Fibroblast of skin of scalp (primary cell): ENCODE measurements around the gene LRRC8E.
A peak's percentile ranks its signal among the peaks of the same experiment; 100 is the strongest.
"Not testable (repeated sequence)": the region's sequence is repeated elsewhere in the genome, so short reads cannot be mapped to it uniquely, and the experiment has no call there.

Experiments
- DNase-seq: peaks from one replicate; pipeline ENCODE4 v3.0.0-alpha.2; 2013

The LRRC8E gene

DNA sequence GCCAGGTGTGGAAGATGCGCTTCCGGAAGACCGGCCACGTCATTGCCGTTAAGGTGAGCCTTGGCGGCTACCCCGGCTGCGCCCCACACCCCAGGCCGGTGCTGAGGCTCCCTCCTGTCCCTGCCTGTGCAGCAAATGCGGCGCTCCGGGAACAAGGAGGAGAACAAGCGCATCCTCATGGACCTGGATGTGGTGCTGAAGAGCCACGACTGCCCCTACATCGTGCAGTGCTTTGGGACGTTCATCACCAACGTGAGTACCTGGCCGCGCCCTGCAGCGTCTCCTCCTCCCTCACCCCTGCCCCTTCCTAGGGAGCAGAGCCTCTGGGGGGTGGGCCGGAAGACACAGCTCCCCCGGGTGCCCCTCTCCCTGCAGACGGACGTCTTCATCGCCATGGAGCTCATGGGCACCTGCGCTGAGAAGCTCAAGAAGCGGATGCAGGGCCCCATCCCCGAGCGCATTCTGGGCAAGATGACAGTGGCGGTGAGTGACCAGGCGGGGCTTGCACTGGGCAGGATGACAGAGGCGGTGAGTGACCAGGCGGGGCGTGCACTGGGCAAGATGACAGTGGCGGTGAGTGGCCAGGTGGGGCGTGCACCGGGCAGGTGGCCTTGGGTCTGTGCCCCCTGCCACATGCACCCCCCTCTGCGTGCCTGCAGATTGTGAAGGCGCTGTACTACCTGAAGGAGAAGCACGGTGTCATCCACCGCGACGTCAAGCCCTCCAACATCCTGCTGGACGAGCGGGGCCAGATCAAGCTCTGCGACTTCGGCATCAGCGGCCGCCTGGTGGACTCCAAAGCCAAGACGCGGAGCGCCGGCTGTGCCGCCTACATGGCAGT is 22.2 kb downstream of the LRRC8E start:
- DNase-seq: no peak

DNA sequence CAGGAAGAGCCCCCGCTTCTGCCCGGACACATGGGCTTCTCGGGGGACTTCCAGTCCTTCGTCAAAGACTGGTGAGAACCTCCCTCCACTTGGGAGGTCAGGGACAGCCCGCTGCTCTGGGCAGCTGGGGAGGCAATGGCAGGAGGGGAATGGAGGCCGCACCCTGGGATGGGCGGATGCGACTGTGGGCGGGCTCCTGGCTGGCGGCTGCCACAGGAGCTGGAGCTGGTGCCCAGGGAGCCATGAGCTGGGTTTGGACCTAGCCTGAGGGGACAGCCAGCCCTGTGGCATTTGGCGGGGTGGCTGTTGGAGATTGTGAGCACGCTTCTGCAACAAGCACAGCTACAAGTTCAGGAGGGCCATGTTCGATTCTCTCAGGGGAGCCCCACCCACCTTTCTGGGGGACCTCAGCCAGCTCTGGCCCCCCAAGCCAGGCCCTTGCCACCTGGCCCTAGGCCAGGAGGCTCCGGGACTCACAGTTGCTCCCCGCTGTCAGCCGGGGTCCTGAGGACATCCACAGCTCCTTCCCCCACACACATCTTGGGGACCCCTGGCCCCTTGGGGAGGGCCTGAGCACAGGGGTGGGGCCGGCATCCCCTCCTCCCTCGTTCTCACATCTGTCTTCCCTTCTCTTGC is 23.3 kb downstream of the LRRC8E start:
- DNase-seq: no peak

DNA sequence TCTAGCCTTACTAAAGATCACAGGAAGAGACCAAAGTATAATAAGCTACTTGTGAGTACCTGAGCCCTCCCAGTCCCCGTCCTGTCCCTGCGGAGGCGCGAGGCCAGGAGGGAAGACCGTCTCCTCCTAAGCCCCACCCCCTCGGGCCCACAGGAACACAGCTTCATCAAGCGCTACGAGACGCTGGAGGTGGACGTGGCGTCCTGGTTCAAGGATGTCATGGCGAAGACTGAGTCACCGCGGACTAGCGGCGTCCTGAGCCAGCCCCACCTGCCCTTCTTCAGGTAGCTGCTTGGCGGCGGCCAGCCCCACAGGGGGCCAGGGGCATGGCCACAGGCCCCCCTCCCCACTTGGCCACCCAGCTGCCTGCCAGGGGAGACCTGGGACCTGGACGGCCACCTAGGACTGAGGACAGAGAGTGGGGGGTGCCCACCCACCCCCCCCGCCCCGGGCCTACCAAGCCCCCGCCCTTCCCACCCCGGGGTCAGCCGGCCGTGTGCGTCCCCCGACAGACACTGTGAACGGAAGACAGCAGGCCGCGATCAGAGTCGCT is 23.9 kb downstream of the LRRC8E start:
- DNase-seq: no peak

DNA sequence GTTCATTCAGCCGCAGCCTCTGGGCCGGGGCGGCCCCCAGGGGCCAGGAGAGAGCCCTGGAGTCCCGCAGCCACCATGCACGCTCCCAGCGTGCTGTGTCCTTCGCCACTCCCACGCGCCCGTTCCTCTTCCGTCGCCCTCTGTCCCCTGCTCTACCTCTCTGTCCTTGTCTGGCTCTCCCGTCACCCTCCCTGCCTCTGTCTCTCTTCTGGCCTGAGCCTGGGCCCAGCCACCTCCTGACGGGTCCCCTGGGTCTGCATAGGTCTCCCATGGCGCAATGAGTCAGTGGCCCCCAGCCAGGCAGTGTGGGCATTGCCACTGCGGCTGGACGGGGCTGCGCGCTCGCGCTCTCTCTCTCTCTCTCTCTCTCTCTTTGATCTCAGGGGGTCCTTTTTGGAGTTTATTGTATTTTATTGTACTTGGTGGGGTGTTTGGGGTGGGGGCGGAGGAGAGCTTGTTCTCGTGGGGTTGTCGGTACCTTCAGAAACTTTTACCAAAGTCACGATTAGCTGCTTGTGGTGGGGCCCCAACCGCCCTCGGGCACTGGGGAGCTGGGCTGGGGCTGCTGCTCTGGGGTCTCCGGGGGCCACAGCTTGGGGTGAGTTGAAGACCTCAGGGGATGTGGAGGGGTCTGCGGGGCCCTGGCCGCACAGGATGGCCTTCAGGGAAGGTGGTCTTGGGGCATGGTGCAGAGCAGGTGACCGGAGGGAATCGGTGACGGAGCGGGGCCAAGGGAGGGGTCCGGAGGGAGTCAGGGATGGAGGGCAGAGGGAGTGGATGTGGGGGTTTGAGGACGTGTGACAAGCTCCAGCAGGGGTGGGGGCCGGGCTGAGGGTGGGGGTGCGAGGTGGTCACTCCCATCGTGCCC is 24.6 kb downstream of the LRRC8E start:
- DNase-seq: no peak

DNA sequence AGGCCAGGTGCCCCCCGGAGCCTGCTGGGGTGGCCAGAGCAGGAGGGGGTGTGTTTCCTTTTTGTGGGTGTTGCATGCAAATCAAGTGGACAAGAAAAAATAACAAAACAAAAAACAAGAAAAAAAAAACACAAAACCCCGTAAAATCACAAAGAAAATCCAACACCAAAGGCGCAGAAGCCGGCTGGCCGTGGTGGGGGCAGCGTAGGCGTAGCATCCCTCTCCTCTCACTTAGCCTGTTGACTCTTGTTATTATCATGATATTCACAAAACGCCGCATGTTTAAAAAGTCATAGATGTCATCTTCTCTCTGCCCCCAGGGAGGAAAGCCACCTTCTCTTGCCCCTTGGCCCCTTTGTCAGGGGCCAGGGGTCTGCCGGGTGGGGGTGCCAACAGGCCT is 25.3 kb downstream of the LRRC8E start:
- DNase-seq: no peak

DNA sequence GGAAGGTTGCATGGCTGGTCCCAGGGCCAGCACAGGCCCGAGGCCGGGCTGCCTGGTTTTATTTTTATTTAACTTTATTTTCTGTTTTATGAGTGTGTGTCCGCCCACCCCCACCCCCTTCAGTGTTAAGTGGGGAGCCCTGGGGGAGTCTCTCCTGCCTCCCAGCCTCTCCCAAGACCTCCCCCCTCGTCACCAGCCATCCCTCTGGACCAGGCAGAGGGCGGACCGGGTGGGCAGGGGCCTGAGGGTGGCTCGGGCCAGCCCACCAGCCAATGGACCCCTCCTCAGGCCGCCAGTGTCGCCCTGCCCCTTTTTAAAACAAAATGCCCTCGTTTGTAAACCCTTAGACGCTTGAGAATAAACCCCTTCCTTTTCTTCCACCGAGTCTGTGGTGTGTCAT is 25.8 kb downstream of the LRRC8E start:
- no peak for DNase-seq

DNA sequence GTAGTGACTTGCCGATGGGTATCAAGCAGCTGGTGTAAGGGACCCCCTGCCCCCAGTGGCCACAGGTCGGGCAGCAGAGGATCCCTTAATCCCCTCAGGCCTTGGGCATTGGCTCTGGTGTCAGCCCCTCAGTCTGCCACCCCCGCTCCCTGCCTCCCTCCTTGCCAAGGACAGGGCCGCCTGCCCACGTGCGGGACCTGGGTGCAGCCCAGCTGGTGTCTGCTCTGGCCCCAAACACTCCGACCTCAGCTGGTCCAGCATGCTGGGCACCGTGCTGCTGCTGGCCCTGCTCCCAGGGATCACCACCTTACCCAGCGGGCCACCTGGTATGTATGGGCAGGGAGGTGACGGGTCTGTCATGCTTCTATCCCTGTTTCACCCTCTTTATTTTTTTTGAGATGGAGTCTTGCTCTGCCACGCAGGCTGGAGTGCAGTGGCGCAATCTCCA is 26.3 kb downstream of the LRRC8E start, which contains the start of gene TGFBR3L:
TGFBR3L (plus strand) TSS at position 233 of the 448 bp plus-strand sequence.
- no peak for DNase-seq

DNA sequence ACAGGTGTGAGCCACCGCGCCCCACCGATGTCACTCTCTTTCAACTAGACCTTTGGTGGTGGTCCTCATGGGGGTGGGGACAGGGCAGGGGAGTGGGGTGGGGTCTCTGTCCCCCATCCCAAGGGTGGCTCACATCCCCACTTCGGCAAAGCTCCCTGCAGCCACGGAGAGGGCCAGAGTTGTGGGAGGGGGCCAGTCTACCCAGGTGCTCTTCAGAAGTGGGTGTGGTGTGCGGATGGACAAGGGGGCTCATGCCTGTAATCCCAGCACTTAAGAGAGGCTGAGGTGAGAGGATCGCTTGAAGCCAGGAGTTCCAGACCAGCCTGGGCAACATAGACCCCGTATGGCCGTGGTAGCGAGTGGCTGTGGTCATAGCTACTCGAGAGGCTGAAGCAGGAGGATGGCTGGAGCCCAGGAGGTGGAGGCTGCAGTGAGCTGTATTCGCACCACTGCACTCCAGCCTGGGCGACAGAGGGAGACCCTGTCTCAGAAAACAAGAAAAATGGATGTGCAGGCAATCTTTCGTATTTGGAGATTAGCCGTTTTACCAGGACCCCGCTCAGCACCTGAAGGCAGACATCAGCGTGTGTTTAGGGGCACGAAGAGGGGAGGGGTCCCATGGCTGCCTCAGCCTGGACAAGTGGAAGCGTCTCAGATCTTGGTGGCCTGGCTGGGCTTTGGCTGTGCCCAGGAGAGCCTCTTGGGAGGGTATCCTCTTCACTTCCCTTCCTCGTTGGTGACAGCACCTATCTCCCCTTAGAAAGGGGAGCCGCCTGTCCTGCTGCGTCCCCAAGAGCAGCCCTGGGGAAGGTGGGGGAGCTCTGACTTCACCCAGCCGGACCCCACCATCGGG is 27.2 kb downstream of the LRRC8E start:
- DNase-seq: no peak

DNA sequence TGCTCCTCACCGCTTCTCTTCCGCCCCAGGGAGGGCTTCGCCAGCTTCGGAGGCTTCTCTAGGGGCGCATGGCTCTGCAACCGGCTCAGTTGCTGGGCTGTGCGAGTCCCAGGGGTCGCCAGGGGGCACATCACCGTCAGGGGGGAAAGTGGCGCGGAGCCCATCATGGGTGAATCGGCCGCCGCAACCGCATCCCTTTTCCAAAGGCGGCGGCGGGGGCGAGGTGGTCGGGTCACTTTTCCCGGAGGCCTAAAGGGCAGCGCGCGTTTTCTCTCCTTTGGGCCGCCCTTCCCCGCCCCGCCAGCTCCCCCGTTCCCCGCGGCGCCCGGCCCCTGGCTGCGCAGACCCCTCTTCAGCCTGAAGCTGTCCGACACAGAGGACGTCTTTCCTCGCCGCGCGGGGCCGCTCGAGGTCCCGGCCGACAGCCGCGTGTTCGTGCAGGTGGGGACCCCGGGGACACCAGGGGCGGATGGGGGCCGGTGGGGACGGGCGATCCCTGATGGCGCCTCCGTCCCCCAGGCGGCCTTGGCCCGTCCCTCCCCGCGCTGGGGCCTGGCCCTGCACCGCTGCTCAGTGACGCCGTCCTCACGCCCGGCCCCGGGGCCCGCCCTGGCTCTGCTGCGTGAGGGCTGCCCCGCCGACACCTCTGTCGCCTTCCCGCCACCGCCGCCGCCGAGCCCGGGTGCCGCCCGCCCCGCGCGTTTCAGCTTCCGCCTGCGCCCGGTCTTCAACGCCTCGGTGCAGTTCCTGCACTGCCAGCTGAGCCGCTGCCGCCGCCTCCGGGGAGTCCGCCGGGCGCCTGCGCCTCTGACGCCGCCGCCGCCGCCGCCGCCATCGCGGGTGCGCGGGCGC is 28.0 kb downstream of the LRRC8E start:
- DNase-seq: no peak

DNA sequence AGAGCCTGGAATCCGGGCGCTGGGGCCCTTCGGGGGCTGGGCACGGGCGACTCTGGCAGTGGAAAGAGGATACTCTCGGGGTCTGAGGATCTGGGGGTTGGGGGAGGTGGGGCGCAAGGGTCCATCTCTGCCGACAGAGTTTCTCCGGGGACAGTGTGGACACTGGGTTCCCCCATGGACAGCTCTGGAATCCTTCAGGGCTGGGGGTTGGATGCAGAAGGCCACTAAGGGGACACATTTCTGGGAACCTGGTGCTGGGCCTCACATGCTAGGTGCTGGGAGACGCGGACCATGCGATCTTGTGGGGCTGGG is 28.6 kb downstream of the LRRC8E start:
- DNase-seq: no peak

DNA sequence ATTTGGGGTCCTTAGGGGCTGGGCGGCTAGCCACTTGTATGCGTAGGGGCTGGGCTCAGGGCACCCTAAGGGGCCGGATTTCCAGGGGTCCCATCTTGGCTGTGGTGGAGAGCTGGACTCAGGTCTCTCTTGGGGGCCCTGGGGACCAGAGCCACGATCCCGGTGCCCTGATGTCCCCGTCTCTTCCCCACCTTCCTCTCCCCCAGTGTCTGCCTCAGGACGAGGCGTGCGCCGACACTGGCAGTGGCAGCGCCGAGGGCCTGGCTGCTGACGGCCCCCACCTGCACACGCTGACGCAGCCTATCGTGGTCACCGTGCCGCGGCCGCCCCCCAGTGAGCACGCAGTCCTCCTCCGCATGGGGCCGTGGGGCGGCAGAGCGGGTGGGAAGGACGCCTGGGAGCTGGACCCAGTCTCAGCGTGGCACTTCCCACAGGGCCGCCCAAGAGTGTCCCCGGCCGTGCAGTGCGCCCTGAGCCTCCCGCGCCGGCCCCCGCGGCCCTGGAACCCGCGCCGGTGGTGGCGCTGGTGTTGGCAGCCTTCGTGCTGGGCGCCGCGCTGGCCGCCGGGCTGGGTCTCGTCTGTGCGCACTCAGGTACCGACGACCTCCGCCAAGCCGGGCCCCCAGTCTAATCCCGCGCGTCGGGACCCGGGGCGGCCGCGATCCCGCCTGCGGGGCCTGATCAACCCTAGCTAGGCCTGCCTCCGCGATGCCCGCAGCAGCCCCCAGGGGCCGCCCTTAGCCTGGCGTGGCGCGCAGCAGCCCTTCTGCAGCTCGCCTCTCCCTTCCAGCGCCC is 29.2 kb downstream of the LRRC8E start:
- peak; percentile 44 for DNase-seq

DNA sequence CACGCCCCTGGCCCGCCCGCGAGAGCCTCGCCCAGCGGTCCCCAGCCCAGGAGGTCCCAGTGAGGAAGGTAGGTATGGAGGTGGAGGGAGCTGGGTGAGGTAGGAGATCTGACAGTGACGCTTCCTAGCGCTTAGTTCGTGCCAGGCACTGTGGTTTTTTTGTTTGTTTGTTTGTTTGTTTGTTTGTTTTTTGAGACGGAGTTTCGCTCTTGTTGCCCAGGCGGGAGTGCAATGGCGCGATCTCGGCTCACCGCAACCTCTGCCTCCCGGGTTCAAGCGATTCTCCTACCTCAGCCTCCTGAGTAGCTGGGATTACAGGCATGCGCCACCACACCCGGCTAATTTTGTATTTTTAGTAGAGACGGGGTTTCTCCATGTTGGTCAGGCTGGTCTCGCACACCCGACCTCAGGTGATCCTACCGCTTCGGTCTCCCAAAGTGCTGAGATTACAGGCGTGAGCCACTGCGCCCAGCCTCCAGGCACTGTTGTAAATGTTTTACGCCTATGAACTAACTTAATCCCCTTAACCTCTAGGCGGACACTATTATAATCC is 29.8 kb downstream of the LRRC8E start:
- not testable (repeated sequence) for DNase-seq

DNA sequence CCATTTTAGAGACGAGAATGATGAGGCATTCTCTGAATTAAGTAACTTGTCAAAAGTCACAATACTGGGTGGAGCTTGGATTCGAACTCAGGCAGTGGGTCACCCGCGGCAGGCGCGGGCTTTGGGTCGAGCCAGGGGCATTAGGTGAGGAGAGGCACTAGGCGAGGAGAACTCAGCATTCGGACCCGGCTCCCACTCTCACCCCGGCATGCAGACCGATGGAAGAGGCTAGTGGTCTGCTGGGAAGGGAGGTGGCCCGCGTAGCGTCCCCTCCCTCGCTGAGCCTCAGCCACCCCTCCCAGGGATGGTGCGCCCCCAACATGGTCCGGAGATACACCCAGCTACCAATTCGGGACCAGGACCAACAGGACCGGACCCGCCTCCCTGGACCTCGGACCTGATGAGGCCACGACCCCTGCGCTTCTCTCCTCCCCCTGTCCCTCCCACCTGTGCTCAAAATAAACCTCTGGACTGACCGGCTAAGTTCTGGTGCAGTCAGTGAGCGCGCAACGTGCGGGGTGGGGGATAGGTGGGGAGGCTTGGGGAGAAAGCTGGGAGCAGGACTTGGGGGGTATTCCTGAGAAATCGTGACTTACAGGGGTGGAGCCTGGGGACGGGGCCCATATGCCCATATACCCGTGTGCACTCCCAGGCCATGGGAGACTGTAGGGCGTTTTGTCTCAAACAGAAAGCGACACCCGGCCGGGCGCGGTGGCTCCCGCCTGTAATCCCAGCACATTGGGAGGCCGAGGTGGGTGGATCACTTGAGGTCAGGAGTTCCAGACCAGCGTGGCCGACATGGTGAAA is 30.5 kb downstream of the LRRC8E start:
- no peak for DNase-seq

DNA sequence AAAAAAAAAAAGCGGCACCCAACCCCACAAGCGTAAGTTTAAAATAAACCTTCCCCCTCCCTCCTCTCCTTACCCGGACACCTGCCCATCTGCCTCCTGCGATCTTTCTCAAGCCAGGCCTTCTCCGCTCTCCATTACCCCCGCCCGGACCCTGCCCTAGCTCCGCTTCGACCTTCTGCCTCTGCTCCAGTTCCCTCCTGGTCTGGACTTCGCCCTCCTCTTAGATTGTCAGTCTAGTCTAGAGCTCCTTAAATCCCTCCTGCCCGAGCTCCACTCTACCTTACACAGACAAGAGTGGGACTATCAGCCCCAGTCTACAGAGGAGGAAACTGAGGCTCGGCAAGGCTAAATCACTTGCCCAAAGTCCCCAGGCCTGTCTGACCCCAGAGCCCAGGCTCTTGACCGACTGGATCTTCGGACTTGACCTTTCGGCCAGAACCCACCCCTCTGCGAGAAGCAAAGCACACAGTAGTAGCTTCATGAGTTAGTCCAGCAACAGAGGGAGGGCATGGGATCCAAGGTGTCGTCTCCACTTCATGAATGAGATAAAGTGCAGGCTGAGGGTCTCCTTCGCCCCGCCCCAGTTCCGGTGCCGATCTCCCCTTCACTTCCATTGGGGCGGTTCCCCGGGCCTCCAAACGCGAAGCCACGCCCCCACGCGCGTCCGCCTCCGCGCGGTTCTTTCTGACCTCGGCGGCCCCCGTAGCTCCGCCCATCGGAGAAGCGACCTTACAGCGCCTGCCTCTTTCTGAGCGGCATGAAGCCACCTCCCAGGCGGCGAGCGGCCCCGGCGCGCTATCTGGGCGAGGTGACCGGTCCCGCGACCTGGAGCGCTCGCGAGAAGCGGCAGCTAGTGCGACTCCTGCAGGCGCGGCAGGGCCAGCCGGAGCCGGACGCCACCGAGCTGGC is 31.6 kb downstream of the LRRC8E start, which contains the start of gene SNAPC2:
SNAPC2 (plus strand) TSS at position 729 of the 909 bp plus-strand sequence; CDS start at position 758, 29 bp downstream.
- peak; percentile 96 for DNase-seq

DNA sequence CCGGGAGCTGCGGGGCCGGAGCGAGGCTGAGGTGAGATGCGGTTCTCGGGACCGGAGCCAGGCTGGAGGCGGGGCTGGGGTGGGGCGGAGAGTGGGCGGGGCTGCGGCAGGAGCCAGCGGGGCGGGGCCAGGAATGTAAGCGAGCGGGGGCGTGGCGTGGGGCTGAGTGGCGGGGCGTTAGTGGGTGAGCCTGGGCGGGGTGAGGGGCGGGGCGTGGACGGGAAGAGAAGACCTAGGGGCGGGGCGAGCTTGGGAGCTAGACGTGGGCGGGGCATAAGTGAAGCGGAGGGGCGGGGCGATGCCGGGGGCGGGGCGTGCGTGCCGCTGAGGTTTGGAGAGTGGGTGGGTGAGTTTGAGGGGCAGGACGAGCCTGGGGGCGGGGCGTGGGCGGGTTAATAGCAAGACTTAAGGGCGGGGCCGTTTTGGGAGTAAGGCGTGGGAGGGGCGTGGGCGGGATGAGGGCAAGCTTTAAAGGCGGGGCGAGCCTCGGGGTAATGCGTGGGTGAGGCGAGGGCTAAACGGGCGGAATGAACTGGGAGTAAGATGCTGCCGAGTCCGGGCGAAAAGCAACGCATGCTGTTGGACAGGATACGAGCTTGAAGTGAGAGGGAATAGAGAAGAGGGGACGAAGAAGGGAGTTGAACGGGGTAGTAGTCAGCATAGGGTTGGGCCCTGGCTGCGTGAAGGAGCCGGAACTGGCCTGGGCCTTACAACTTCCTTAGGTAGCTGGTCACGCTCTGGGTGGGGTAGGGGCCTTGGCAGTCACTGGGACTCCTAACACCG is 32.4 kb downstream of the LRRC8E start:
- DNase-seq: peak; percentile 97

DNA sequence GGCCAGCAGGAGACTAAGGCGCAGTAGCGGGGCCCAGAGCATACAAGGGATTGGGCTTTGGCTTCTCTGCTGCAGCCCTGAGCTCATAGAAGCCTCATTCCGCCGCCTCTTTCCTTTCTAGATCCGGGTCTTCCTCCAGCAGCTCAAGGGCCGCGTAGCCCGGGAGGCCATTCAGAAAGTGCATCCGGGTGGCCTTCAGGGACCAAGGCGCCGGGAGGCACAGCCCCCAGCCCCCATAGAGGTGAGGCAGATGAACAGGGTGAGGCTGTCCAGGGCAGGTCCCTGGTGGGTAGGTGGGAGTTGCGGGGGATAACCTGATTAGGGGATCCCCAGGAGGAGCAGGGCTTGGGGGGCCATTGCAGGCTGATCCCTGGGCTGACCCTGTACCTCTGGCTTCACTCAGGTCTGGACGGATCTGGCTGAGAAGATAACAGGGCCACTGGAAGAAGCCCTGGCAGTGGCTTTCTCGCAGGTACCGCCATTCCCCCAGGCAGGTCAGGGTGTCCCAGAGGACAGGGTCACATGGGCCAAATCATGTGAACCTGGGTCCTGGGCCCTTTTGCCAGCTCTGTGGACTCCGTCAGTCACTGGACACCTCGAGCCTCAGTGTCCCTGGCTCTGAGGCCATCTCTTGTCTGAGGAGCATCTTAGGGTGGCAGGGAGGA is 33.1 kb downstream of the LRRC8E start:
- DNase-seq: no peak
